HepG2 (cell line): ENCODE data around the gene SLC25A14. TPM values are rescaled to one million over a fixed set of nuclear protein-coding genes. Genes with fewer than 3 reads are reported as not detected.

Experiments used
- BHLHE40 ChIP-seq: IDR thresholded peaks from 2 replicates; pipeline ENCODE4 v1.6.1; 2011; ENCODE audit warnings: low read length, improper control_type of control experiment
- ETV6 ChIP-seq: sonication (generic); formaldehyde crosslinking; conservative IDR thresholded peaks from 2 replicates; pipeline ENCODE4 v1.4.0; 2020; ENCODE audit warnings: missing genetic modification reagents
- HNF4G ChIP-seq, 2 experiments: sonication (generic) in 1 of 2; formaldehyde crosslinking in 1 of 2; IDR thresholded peaks; 2 replicates each; pipeline versions ENCODE4 v1.4.0 to v1.6.1; 2011 to 2020; ENCODE audit warnings: borderline replicate concordance in 2 of 2, low read depth in 2 of 2, mild to moderate bottlenecking in 2 of 2, low read length in 1 of 2, missing genetic modification reagents in 1 of 2, moderate library complexity in 1 of 2
- JARID2 ChIP-seq: sonication (generic); formaldehyde crosslinking; IDR thresholded peaks from 2 replicates; pipeline ENCODE4 v1.8.1; 2023; ENCODE audit warnings: missing genetic modification reagents, inconsistent platforms; ENCODE audit not compliant: insufficient replicate concordance
- KDM2A ChIP-seq: sonication (generic); formaldehyde crosslinking; IDR thresholded peaks from 2 replicates; pipeline ENCODE4 v1.4.0; 2020; ENCODE audit warnings: low read depth, missing genetic modification reagents, borderline replicate concordance
- RAD21 ChIP-seq: fragments of 450-650 bp; formaldehyde crosslinking; IDR thresholded peaks from 2 replicates; pipeline ENCODE4 v1.5.0; 2020; ENCODE audit warnings: mild to moderate bottlenecking
- RBM22 ChIP-seq: fragments of 200-400 bp; formaldehyde crosslinking; optimal IDR thresholded peaks from 2 replicates; pipeline ENCODE3; 2017; ENCODE audit warnings: mild to moderate bottlenecking, low read length, moderate library complexity
- REXO4 ChIP-seq: sonication (generic); formaldehyde crosslinking; IDR thresholded peaks from 2 replicates; pipeline ENCODE4 v1.8.0; 2022; ENCODE audit warnings: missing genetic modification reagents, mild to moderate bottlenecking, borderline replicate concordance
- SAP130 ChIP-seq: IDR thresholded peaks from 2 replicates; pipeline ENCODE4 v1.6.1; 2016; ENCODE audit warnings: low read depth
- SOX6 ChIP-seq, 2 experiments: fragments of 450-650 bp in 1 of 2; sonication (generic) in 1 of 2; formaldehyde crosslinking in 1 of 2; IDR thresholded peaks; 2 replicates each; pipeline versions ENCODE4 v1.4.0 to v1.6.1; 2017 to 2020; ENCODE audit warnings: antibody characterized with exemption in 1 of 2, mild to moderate bottlenecking in 1 of 2, missing genetic modification reagents in 1 of 2
- STAG1 ChIP-seq: sonication (generic); formaldehyde crosslinking; IDR thresholded peaks from 2 replicates; pipeline ENCODE4 v1.4.0; 2020; ENCODE audit warnings: missing genetic modification reagents
- ZNF10 ChIP-seq: sonication (generic); formaldehyde crosslinking; IDR thresholded peaks from 2 replicates; pipeline ENCODE4 v1.4.0; 2020; ENCODE audit warnings: mild to moderate bottlenecking, low read depth, missing genetic modification reagents, borderline replicate concordance
- ZNF143 ChIP-seq: sonication (generic); formaldehyde crosslinking; IDR thresholded peaks from 2 replicates; pipeline ENCODE4 v1.4.0; 2020; ENCODE audit warnings: missing genetic modification reagents
- ZNF282 ChIP-seq: fragments of 450-650 bp; IDR thresholded peaks from 2 replicates; pipeline ENCODE4 v1.6.1; 2018; ENCODE audit not compliant: partially characterized antibody
- ZNF605 ChIP-seq: sonication (generic); formaldehyde crosslinking; IDR thresholded peaks from 2 replicates; pipeline ENCODE4 v1.8.0; 2022; ENCODE audit warnings: mild to moderate bottlenecking, missing genetic modification reagents
- ZSCAN30 ChIP-seq: sonication (generic); formaldehyde crosslinking; IDR thresholded peaks from 2 replicates; pipeline ENCODE4 v1.5.0; 2020; ENCODE audit warnings: mild to moderate bottlenecking, missing genetic modification reagents
- polyA plus RNA-seq, 8 experiments: library from polyadenylated mRNA; depleted of rRNA in 3 of 8; stranded (reverse) in 7 of 8; unstranded in 1 of 8; fragments of >200 nt; fragmentation: Illumina TruSeq in 4 of 8; extraction: Trizol in 4 of 8; gene quantifications; 2 replicates each; pipeline versions ENCODE4 v1.2.1 to v1.2.3, GENCODE V29; 2011 to 2016; ENCODE audit warnings: low read depth in 4 of 8, missing spikeins in 1 of 8, mixed read lengths in 1 of 8; ENCODE audit not compliant: insufficient read depth in 1 of 8
- total RNA-seq, 5 experiments: library from RNA; depleted of rRNA; stranded (reverse); fragments of >200 nt; fragmentation: Illumina TruSeq; extraction: Trizol; gene quantifications; 2 replicates each; pipeline ENCODE4 v1.2.3, GENCODE V29; 2016; ENCODE audit warnings: low read depth in 1 of 5
- TF ChIP-seq, protein P1 (sequence below): IDR thresholded peaks from 2 replicates; pipeline ENCODE4 v1.6.1; 2012; ENCODE audit warnings: inconsistent platforms
- TF ChIP-seq, protein P2 (sequence below): sonication (generic); formaldehyde crosslinking; conservative IDR thresholded peaks from 2 replicates; pipeline ENCODE4 v1.8.0; 2022; ENCODE audit warnings: missing genetic modification reagents
- TF ChIP-seq, protein P3 (sequence below): sonication (generic); formaldehyde crosslinking; IDR thresholded peaks from 2 replicates; pipeline ENCODE4 v1.4.0; 2020; ENCODE audit warnings: missing genetic modification reagents, borderline replicate concordance
- TF ChIP-seq, protein P4 (sequence below): sonication (generic); formaldehyde crosslinking; IDR thresholded peaks from 2 replicates; pipeline ENCODE4 v1.4.0; 2020; ENCODE audit warnings: missing genetic modification reagents; ENCODE audit errors: not compliant biosample characterization
- TF ChIP-seq, protein P5 (sequence below): sonication (generic); formaldehyde crosslinking; IDR thresholded peaks from 2 replicates; pipeline ENCODE4 v1.4.0; 2020; ENCODE audit warnings: missing genetic modification reagents
- TF ChIP-seq, protein P6 (sequence below): sonication (generic); formaldehyde crosslinking; IDR thresholded peaks from 2 replicates; pipeline ENCODE4 v1.4.0; 2020; ENCODE audit warnings: missing genetic modification reagents

The SLC25A14 gene
- total and polyA plus RNA-seq, 2 of the 13 experiments (the other 11 are each of a cell fraction or from before 2014, with no cell fraction given): 14.0 to 15.6 TPM

DNA sequence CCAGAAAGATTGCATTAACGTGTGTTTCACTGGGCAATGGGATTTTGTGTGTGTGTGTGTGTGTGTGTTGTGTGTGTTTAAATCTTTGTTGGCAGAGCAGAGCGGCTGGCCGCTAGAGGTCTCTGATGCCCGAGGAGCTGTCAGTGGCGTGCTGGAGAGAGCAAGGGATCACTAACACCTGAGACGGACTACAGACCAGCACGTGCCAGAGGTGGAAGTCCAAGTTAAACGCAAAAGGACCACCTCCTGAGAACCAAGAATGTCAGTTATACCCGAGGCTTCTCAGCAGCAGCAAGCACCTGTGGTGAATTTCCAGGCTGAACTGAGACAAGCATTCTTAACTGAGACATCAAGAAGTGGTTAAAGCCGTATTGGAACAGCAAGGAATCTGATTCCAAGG is 9.0 kb upstream of the SLC25A14 start (continued):
- TF ChIP-seq, protein P1, sequence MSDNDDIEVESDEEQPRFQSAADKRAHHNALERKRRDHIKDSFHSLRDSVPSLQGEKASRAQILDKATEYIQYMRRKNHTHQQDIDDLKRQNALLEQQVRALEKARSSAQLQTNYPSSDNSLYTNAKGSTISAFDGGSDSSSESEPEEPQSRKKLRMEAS: peak; percentile 77
- TF ChIP-seq ZSCAN30 (CRISPR knock-in tag): no peak
- TF ChIP-seq, protein P2, sequence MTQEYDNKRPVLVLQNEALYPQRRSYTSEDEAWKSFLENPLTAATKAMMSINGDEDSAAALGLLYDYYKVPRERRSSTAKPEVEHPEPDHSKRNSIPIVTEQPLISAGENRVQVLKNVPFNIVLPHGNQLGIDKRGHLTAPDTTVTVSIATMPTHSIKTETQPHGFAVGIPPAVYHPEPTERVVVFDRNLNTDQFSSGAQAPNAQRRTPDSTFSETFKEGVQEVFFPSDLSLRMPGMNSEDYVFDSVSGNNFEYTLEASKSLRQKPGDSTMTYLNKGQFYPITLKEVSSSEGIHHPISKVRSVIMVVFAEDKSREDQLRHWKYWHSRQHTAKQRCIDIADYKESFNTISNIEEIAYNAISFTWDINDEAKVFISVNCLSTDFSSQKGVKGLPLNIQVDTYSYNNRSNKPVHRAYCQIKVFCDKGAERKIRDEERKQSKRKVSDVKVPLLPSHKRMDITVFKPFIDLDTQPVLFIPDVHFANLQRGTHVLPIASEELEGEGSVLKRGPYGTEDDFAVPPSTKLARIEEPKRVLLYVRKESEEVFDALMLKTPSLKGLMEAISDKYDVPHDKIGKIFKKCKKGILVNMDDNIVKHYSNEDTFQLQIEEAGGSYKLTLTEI (CRISPR knock-in tag): no peak
- TF ChIP-seq JARID2: no peak
- peak; percentile 75 for TF ChIP-seq STAG1 (CRISPR knock-in tag)
- TF ChIP-seq ZNF143 (CRISPR knock-in tag): no peak
- TF ChIP-seq, protein P3, sequence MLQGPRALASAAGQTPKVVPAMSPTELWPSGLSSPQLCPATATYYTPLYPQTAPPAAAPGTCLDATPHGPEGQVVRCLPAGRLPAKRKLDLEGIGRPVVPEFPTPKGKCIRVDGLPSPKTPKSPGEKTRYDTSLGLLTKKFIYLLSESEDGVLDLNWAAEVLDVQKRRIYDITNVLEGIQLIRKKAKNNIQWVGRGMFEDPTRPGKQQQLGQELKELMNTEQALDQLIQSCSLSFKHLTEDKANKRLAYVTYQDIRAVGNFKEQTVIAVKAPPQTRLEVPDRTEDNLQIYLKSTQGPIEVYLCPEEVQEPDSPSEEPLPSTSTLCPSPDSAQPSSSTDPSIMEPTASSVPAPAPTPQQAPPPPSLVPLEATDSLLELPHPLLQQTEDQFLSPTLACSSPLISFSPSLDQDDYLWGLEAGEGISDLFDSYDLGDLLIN (CRISPR knock-in tag): no peak
- TF ChIP-seq, protein P4, sequence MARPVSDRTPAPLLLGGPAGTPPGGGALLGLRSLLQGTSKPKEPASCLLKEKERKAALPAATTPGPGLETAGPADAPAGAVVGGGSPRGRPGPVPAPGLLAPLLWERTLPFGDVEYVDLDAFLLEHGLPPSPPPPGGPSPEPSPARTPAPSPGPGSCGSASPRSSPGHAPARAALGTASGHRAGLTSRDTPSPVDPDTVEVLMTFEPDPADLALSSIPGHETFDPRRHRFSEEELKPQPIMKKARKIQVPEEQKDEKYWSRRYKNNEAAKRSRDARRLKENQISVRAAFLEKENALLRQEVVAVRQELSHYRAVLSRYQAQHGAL (CRISPR knock-in tag): no peak
- TF ChIP-seq HNF4G (IDR thresholded peaks at IDR 0.05; ENCODE audit: borderline replicate concordance, low read depth, low read length): peak; percentile 52; the same call in 1 of the 2 replicates
- TF ChIP-seq HNF4G (CRISPR knock-in tag; IDR thresholded peaks at IDR 0.05; ENCODE audit: borderline replicate concordance, low read depth): no peak
- TF ChIP-seq ZNF282: no peak
- no peak for TF ChIP-seq ZNF10 (CRISPR knock-in tag)
- TF ChIP-seq REXO4 (CRISPR knock-in tag): no peak
- 0 out of 2 replicates have a peak, but pooled peaks have one; percentile 41 for TF ChIP-seq RAD21
- TF ChIP-seq, protein P5, sequence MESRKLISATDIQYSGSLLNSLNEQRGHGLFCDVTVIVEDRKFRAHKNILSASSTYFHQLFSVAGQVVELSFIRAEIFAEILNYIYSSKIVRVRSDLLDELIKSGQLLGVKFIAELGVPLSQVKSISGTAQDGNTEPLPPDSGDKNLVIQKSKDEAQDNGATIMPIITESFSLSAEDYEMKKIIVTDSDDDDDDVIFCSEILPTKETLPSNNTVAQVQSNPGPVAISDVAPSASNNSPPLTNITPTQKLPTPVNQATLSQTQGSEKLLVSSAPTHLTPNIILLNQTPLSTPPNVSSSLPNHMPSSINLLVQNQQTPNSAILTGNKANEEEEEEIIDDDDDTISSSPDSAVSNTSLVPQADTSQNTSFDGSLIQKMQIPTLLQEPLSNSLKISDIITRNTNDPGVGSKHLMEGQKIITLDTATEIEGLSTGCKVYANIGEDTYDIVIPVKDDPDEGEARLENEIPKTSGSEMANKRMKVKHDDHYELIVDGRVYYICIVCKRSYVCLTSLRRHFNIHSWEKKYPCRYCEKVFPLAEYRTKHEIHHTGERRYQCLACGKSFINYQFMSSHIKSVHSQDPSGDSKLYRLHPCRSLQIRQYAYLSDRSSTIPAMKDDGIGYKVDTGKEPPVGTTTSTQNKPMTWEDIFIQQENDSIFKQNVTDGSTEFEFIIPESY (CRISPR knock-in tag): no peak
- TF ChIP-seq ZNF605 (CRISPR knock-in tag): no peak
- TF ChIP-seq, protein P6, sequence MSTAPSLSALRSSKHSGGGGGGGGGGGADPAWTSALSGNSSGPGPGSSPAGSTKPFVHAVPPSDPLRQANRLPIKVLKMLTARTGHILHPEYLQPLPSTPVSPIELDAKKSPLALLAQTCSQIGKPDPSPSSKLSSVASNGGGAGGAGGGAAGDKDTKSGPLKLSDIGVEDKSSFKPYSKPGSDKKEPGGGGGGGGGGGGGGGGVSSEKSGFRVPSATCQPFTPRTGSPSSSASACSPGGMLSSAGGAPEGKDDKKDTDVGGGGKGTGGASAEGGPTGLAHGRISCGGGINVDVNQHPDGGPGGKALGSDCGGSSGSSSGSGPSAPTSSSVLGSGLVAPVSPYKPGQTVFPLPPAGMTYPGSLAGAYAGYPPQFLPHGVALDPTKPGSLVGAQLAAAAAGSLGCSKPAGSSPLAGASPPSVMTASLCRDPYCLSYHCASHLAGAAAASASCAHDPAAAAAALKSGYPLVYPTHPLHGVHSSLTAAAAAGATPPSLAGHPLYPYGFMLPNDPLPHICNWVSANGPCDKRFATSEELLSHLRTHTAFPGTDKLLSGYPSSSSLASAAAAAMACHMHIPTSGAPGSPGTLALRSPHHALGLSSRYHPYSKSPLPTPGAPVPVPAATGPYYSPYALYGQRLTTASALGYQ (CRISPR knock-in tag): no peak
- no peak for TF ChIP-seq SOX6 (IDR thresholded peaks at IDR 0.05)
- peak; percentile 36; the same call in 1 of the 2 replicates for TF ChIP-seq SOX6 (CRISPR knock-in tag; IDR thresholded peaks at IDR 0.05)
- no peak for TF ChIP-seq RBM22
- peak; percentile 94 for TF ChIP-seq BHLHE40
- peak; percentile 12; the same call in 1 of the 2 replicates for TF ChIP-seq SAP130
- no peak for TF ChIP-seq ETV6 (CRISPR knock-in tag)
- 0 out of 2 replicates have a peak, but pooled peaks have one; percentile 19 for TF ChIP-seq KDM2A (CRISPR knock-in tag)
